Measurements from ENCODE around the gene RAB7A. TPM values are rescaled to one million over a fixed set of nuclear protein-coding genes. Genes with fewer than 3 reads are reported as not detected.

The RAB7A gene
- total RNA-seq, 4 donors from 2014 or later = 45.0 to 121 (median 101) TPM

- H3K4me3 ChIP-seq = no peak overlapping the region
- 51 to 63% methylated on average over 5 to 11 of the region's 11 CpGs for WGBS, 2 donors (ENCODE audit: low coverage in 1 of 2)
- in situ Hi-C loops (cut with MboI; ENCODE audit: low pct_ligation_motif_present in 1 of 4, low pct_unique_long_range_greater_than_20kb in 1 of 4, low sequenced_read_pairs in 3 of 4) (no loop called here), intact Hi-C loops (cut with DNase I; ENCODE audit: low total_unique reads) (no loop called here)
- H3K4me1 ChIP-seq = peaks cover 0 to 10% (median 2%) of the 10 kb centered on the region in 4 donors
- no peaks in the 10 kb centered on the region for H3K36me3 ChIP-seq
- no peaks in the 10 kb centered on the region for H3K27me3 ChIP-seq
- no peaks in the 10 kb centered on the region for H3K9me3 ChIP-seq
- H3K27ac ChIP-seq = no peak overlapping the region
- DNase-seq = no peak
- TF ChIP-seq POLR2A (IDR thresholded peaks at IDR 0.05) = no peak
- TF ChIP-seq POLR2AphosphoS5 (IDR thresholded peaks at IDR 0.05) = no peak
- TF ChIP-seq EP300 (IDR thresholded peaks at IDR 0.05; ENCODE audit: low read depth) = no peak
- TF ChIP-seq CTCF (IDR thresholded peaks at IDR 0.05) = no peak
Measured at GRCh38 chr3:128701342-128702212, 24.4 kb upstream of the RAB7A start.

GRCh38 chr3:128702391-128702790 is 23.6 kb upstream of the RAB7A start:
- no peaks in the 10 kb centered on the region for H3K27me3 ChIP-seq
- intact Hi-C loops (cut with DNase I; ENCODE audit: low total_unique reads) (no loop called here), in situ Hi-C loops (cut with MboI; ENCODE audit: low pct_ligation_motif_present in 1 of 4, low pct_unique_long_range_greater_than_20kb in 1 of 4, low sequenced_read_pairs in 3 of 4) (no loop called here)
- no peaks in the 10 kb centered on the region for H3K36me3 ChIP-seq
- 90 to 95% methylated on average over 3 of the region's 3 CpGs for WGBS, 2 donors (ENCODE audit: low coverage in 1 of 2)
- H3K9me3 ChIP-seq = no peaks in the 10 kb centered on the region
- H3K4me3 ChIP-seq = no peak overlapping the region
- H3K4me1 ChIP-seq = peaks cover 0 to 10% (median 2%) of the 10 kb centered on the region in 4 donors
- TF ChIP-seq EP300 (IDR thresholded peaks at IDR 0.05; ENCODE audit: low read depth) (no peak), CTCF (IDR thresholded peaks at IDR 0.05) (no peak), POLR2AphosphoS5 (IDR thresholded peaks at IDR 0.05) (no peak), POLR2A (IDR thresholded peaks at IDR 0.05) (no peak)
- DNase-seq = no peak
- H3K27ac ChIP-seq = no peak overlapping the region

- TF ChIP-seq CTCF (IDR thresholded peaks at IDR 0.05) (no peak), POLR2AphosphoS5 (IDR thresholded peaks at IDR 0.05) (no peak), EP300 (IDR thresholded peaks at IDR 0.05; ENCODE audit: low read depth) (no peak), POLR2A (IDR thresholded peaks at IDR 0.05) (no peak)
- Histone ChIP-seq H3K27ac (no peak overlapping the region), H3K36me3 (no peaks in the 10 kb centered on the region), H3K4me3 (no peak overlapping the region), H3K9me3 (no peaks in the 10 kb centered on the region), H3K27me3 (no peaks in the 10 kb centered on the region), H3K4me1 (peaks cover 0 to 5% (median 0%) of the 10 kb centered on the region in 4 donors)
- DNase-seq = no peak
- 96 to 100% methylated on average over 2 to 5 of the region's 5 CpGs for WGBS, 2 donors (ENCODE audit: low coverage in 1 of 2)
- in situ Hi-C loops (cut with MboI; ENCODE audit: low pct_ligation_motif_present in 1 of 4, low pct_unique_long_range_greater_than_20kb in 1 of 4, low sequenced_read_pairs in 3 of 4) = no loop called here
- intact Hi-C loops (cut with DNase I; ENCODE audit: low total_unique reads) = no loop called here
Measured at GRCh38 chr3:128703561-128703960, 22.4 kb upstream of the RAB7A start.

GRCh38 chr3:128706086-128706615 is 19.8 kb upstream of the RAB7A start:
- in situ Hi-C loops (cut with MboI; ENCODE audit: low pct_ligation_motif_present in 1 of 4, low pct_unique_long_range_greater_than_20kb in 1 of 4, low sequenced_read_pairs in 3 of 4) = no loop called here
- no peak for DNase-seq
- Histone ChIP-seq H3K27me3 (no peaks in the 10 kb centered on the region), H3K36me3 (no peaks in the 10 kb centered on the region), H3K4me1 (no peaks in the 10 kb centered on the region), H3K9me3 (no peaks in the 10 kb centered on the region), H3K4me3 (no peak overlapping the region), H3K27ac (no peak overlapping the region)
- WGBS, 2 donors (ENCODE audit: low coverage in 1 of 2) = 80 to 91% methylated on average over 3 to 7 of the region's 7 CpGs
- intact Hi-C loops (cut with DNase I; ENCODE audit: low total_unique reads) = no loop called here
- TF ChIP-seq POLR2AphosphoS5 (IDR thresholded peaks at IDR 0.05) (no peak), CTCF (IDR thresholded peaks at IDR 0.05) (no peak), EP300 (IDR thresholded peaks at IDR 0.05; ENCODE audit: low read depth) (no peak), POLR2A (IDR thresholded peaks at IDR 0.05) (no peak)
